ENCODE measurements around the gene LCN2.

Gene LCN2

GRCh38 chr9:128148509-128149000 is 698 bp upstream of the LCN2 start:
- no peaks in the 10 kb centered on the region for H3K36me3 ChIP-seq (ENCODE audit: insufficient read depth, low read depth, low read length)
- no peak overlapping the region for H3K4me3 ChIP-seq (ENCODE audit: low read length)
- no peaks in the 10 kb centered on the region for H3K9me3 ChIP-seq (ENCODE audit: insufficient read depth, low read depth, low read length)
- no peak overlapping the region for H3K27ac ChIP-seq (ENCODE audit: low read length)
- no peak overlapping the region for H3K9ac ChIP-seq (ENCODE audit: low read depth, low read length)
- no peaks in the 10 kb centered on the region for H3K4me1 ChIP-seq (ENCODE audit: insufficient read depth, low read length)
- no peaks in the 10 kb centered on the region for H3K27me3 ChIP-seq (ENCODE audit: insufficient read depth, low read length)

- no peaks in the 10 kb centered on the region for H3K27me3 ChIP-seq (ENCODE audit: insufficient read depth, low read length)
- no peaks in the 10 kb centered on the region for H3K36me3 ChIP-seq (ENCODE audit: insufficient read depth, low read depth, low read length)
- no peaks in the 10 kb centered on the region for H3K9me3 ChIP-seq (ENCODE audit: insufficient read depth, low read depth, low read length)
- no peak overlapping the region for H3K27ac ChIP-seq (ENCODE audit: low read length)
- no peaks in the 10 kb centered on the region for H3K4me1 ChIP-seq (ENCODE audit: insufficient read depth, low read length)
- H3K4me3 ChIP-seq (ENCODE audit: low read length): no peak overlapping the region
- H3K9ac ChIP-seq (ENCODE audit: low read depth, low read length): no peak overlapping the region
These were observed 819 bp downstream of the LCN2 start for GRCh38 chr9:128149951-128150593.

- H3K4me3 ChIP-seq (ENCODE audit: low read length): no peak overlapping the region
- H3K27ac ChIP-seq (ENCODE audit: low read length): no peak overlapping the region
- no peaks in the 10 kb centered on the region for H3K9me3 ChIP-seq (ENCODE audit: insufficient read depth, low read depth, low read length)
- no peaks in the 10 kb centered on the region for H3K36me3 ChIP-seq (ENCODE audit: insufficient read depth, low read depth, low read length)
- H3K4me1 ChIP-seq (ENCODE audit: insufficient read depth, low read length): no peaks in the 10 kb centered on the region
- peak overlapping the region; percentile 54; the same call in 1 of the 2 replicates for H3K9ac ChIP-seq (ENCODE audit: low read depth, low read length)
- no peaks in the 10 kb centered on the region for H3K27me3 ChIP-seq (ENCODE audit: insufficient read depth, low read length)
These were observed 1.5 kb downstream of the LCN2 start for GRCh38 chr9:128150594-128151308.

DNA sequence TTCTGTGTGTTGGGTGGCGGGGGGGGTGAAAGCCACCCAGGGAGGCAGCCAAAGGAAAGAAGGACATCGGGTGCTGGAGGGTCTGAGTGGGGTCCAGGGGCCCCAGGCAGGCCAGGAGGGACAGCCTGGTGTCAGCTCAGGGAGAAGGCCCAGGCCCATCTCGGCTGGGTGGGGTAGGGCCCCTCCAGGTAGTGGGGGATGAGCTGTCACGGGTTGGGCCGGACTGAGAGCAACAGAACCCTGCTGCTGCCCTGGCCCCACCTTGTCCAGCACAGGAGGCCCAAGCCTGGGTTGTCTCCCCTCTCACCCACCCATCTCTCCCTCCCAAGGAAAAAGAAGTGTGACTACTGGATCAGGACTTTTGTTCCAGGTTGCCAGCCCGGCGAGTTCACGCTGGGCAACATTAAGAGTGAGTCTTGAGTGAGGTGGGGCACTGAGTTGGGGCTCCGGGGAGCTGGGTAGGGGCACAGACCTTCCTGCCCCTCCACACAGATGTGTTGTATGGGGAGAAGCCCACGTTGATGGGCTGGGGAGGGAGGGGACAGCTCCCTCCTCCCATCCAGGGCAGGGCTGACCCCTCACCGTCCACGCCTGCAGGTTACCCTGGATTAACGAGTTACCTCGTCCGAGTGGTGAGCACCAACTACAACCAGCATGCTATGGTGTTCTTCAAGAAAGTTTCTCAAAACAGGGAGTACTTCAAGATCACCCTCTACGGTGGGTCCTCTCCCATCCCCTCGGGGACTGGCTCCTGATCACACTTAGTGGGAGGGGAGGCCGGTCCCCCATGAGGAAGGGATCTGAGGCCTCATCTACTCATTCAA is 2.3 kb downstream of the LCN2 start:
- Histone ChIP-seq H3K27me3 (ENCODE audit: insufficient read depth, low read length) (no peaks in the 10 kb centered on the region), H3K9me3 (ENCODE audit: insufficient read depth, low read depth, low read length) (no peaks in the 10 kb centered on the region), H3K4me3 (ENCODE audit: low read length) (no peak overlapping the region), H3K27ac (ENCODE audit: low read length) (no peak overlapping the region), H3K9ac (ENCODE audit: low read depth, low read length) (no peak overlapping the region), H3K4me1 (ENCODE audit: insufficient read depth, low read length) (no peaks in the 10 kb centered on the region), H3K36me3 (ENCODE audit: insufficient read depth, low read depth, low read length) (no peaks in the 10 kb centered on the region)

DNA sequence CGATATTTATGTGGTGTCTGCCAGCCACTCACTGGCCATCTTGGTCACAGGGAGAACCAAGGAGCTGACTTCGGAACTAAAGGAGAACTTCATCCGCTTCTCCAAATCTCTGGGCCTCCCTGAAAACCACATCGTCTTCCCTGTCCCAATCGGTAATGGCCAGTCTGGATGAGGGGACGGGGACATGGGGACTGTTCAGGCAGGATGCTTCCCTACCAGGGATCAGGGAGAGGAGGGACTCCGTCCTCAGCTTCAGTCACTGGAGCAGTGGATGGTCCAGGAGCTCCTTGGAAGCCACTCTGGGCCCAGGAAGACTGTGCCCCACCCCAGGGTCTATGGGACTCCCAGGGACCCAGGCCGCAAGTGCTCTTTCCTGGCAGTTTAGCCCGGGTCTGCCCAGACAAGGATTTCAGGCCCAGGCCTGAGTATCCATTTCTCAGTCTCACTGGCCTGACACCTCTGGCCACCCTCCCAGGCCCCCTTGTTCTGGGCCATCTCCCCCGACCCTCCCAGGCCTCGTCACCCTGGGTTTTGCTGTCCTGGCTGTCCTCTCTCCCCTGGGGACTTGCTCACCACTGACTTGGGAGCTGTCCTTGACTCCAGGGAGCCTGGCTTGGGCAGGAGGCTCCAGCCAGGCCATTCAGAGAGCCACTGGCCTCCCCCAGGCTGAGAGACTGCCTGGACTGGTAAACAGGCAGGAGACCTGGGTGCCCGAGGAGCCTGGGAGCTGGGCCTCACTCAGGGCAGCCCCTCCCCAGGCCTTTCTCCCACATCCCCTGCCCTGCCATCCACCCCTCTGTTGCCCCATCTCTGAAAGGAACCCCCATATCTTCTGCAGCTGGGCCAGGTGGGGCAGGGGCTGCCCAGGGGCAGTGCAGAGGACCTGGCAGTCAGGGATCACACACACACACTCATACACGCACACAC is 3.1 kb downstream of the LCN2 start:
- Histone ChIP-seq H3K27me3 (ENCODE audit: insufficient read depth, low read length) (no peaks in the 10 kb centered on the region), H3K4me3 (ENCODE audit: low read length) (no peak overlapping the region), H3K36me3 (ENCODE audit: insufficient read depth, low read depth, low read length) (no peaks in the 10 kb centered on the region), H3K4me1 (ENCODE audit: insufficient read depth, low read length) (no peaks in the 10 kb centered on the region), H3K27ac (ENCODE audit: low read length) (no peak overlapping the region), H3K9me3 (ENCODE audit: insufficient read depth, low read depth, low read length) (no peaks in the 10 kb centered on the region), H3K9ac (ENCODE audit: low read depth, low read length) (no peak overlapping the region)

DNA sequence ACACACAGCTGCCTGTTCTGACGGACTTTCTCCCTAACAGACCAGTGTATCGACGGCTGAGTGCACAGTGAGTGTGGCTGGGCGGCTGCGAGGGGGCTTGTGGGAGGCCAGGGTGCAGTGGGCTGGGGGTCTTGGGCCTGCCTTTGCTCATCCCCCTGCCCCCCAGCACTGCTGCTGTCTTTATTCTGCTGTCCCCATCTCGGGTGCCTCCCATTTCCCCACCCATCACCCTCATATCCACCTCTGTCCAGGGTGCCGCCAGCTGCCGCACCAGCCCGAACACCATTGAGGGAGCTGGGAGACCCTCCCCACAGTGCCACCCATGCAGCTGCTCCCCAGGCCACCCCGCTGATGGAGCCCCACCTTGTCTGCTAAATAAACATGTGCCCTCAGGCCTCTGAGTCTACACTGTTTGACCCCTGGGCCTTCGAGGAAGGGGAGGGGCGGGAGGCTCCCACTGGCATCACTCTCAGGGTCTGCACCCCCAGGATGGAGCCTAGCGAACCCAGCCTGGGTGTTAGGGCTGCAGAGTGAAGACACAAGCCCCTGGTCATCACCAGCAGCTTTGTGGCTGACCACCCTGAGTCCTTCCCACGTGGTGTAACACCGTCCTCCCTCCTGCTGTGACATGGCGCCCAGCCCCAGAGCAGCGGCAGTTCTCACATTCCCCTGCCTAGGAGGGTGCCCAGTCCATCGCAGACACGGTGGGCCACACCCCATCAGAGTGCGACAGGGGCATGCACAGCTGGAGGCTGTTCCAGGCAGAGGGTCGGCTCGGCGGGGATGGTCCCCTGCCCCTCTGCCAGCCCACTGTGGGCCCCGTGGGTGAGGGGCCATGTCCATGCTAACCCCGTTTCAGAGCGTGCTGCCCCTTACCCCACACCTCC is 4.0 kb downstream of the LCN2 start:
- no peak overlapping the region for H3K27ac ChIP-seq (ENCODE audit: low read length)
- no peaks in the 10 kb centered on the region for H3K36me3 ChIP-seq (ENCODE audit: insufficient read depth, low read depth, low read length)
- no peaks in the 10 kb centered on the region for H3K27me3 ChIP-seq (ENCODE audit: insufficient read depth, low read length)
- no peaks in the 10 kb centered on the region for H3K9me3 ChIP-seq (ENCODE audit: insufficient read depth, low read depth, low read length)
- H3K4me1 ChIP-seq (ENCODE audit: insufficient read depth, low read length): no peaks in the 10 kb centered on the region
- no peak overlapping the region for H3K4me3 ChIP-seq (ENCODE audit: low read length)
- no peak overlapping the region for H3K9ac ChIP-seq (ENCODE audit: low read depth, low read length)

DNA sequence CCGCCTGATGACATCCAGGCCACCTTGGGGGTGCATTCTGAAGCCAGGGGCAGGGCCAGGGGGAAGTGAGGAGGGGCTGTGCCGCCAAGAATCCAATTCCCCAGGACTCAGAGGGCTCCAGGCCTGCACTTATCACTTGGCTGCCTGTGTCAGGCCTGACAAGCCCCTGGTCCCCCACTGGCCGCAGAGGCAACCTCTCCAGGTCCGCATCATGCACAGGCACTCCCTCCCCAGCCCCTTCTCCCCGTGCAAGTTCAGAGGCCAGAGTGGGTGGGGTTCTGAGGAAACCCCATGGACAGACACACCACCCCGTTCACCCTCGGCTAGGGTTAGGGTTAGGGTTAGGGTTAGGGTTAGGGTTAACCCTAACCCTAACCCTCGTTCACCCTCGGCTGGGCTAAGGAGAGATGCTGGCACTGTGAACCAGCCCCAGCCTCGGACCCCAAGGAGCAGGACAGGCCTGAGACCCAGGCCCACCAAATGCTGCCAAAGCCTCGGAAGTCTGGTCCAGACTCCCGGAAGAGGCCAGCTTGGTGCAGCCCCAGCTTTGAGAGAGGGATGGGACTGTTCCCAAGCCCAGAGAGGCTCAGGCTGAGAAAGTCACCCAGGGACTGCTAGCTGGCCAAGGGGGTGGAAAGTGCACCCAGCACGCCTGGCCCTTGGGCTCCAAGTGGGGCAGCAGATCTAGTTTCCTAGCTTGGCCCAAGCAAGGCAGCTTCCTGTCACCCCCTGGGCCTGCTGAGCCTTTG is 4.9 kb downstream of the LCN2 start:
- Histone ChIP-seq H3K27me3 (ENCODE audit: insufficient read depth, low read length) (no peaks in the 10 kb centered on the region), H3K27ac (ENCODE audit: low read length) (no peak overlapping the region), H3K4me3 (ENCODE audit: low read length) (no peak overlapping the region), H3K9me3 (ENCODE audit: insufficient read depth, low read depth, low read length) (no peaks in the 10 kb centered on the region), H3K4me1 (ENCODE audit: insufficient read depth, low read length) (no peaks in the 10 kb centered on the region), H3K36me3 (ENCODE audit: insufficient read depth, low read depth, low read length) (no peaks in the 10 kb centered on the region), H3K9ac (ENCODE audit: low read depth, low read length) (no peak overlapping the region)

GRCh38 chr9:128155736-128156500 is 6.7 kb downstream of the LCN2 start:
- Histone ChIP-seq H3K4me1 (ENCODE audit: insufficient read depth, low read length) (peaks cover under 1% of the 10 kb centered on the region; the same call in 1 of the 2 replicates), H3K27ac (ENCODE audit: low read length) (no peak overlapping the region), H3K36me3 (ENCODE audit: insufficient read depth, low read depth, low read length) (no peaks in the 10 kb centered on the region), H3K9ac (ENCODE audit: low read depth, low read length) (no peak overlapping the region), H3K4me3 (ENCODE audit: low read length) (no peak overlapping the region), H3K27me3 (ENCODE audit: insufficient read depth, low read length) (no peaks in the 10 kb centered on the region), H3K9me3 (ENCODE audit: insufficient read depth, low read depth, low read length) (no peaks in the 10 kb centered on the region)

DNA sequence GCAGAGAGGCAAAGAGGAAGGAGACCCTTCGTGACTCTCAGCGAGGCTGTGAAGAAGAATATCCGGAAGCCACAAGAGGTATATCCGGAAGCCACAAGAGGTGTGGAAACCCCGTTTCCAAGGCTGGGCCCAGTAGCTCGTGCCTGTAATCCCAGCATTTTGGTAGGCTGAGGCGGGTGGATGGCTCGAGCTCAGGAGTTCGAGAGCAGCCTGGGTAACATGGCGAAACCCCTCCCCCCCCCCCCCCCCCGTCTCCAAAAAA is 10.2 kb downstream of the LCN2 start:
- Histone ChIP-seq H3K9ac (ENCODE audit: low read depth, low read length) (peak overlapping the region; percentile 82), H3K36me3 (ENCODE audit: insufficient read depth, low read depth, low read length) (peaks cover 22% of the 10 kb centered on the region), H3K9me3 (ENCODE audit: insufficient read depth, low read depth, low read length) (no peaks in the 10 kb centered on the region), H3K27ac (ENCODE audit: low read length) (peak overlapping the region; percentile 74), H3K27me3 (ENCODE audit: insufficient read depth, low read length) (no peaks in the 10 kb centered on the region), H3K4me1 (ENCODE audit: insufficient read depth, low read length) (peaks cover 3% of the 10 kb centered on the region; the same call in 1 of the 2 replicates), H3K4me3 (ENCODE audit: low read length) (peak overlapping the region; percentile 62)
